OCI-LY1 (cell line): ENCODE measurements around the gene ADA.

Experiments
- H2AFZ ChIP-seq: fragments of 200-600 bp; sonication (generic), shearing (Covaris generic); 2 replicates; pipeline ENCODE4 v1.6.0; 2014; ENCODE audit warnings: antibody characterized with exemption, mild to moderate bottlenecking, low read length
- H3F3A ChIP-seq: fragments of 200-600 bp; sonication (generic), shearing (Covaris generic); 2 replicates; pipeline ENCODE4 v1.6.0; 2014; ENCODE audit warnings: mild to moderate bottlenecking, antibody characterized with exemption, low read length, moderate library complexity; ENCODE audit not compliant: insufficient read depth
- H3K27ac ChIP-seq: fragments of 200-600 bp; sonication (generic); 2 replicates; pipeline ENCODE4 v1.5.1; 2014; ENCODE audit warnings: low read length, mixed run types, mild to moderate bottlenecking, low read depth; ENCODE audit not compliant: poor library complexity, severe bottlenecking
- H3K27me3 ChIP-seq: fragments of 200-600 bp; sonication (generic); 2 replicates; pipeline ENCODE4 v1.6.0; 2014; ENCODE audit warnings: antibody characterized with exemption, mild to moderate bottlenecking, low read length, moderate library complexity; ENCODE audit not compliant: insufficient read depth
- H3K36me3 ChIP-seq: fragments of 200-600 bp; sonication (generic); 2 replicates; pipeline ENCODE4 v1.6.1; 2014; ENCODE audit warnings: mild to moderate bottlenecking, antibody characterized with exemption, low read length, moderate library complexity, mixed read lengths; ENCODE audit not compliant: insufficient read depth
- H3K4me1 ChIP-seq: fragments of 200-600 bp; sonication (generic); 2 replicates; pipeline ENCODE4 v1.5.1; 2014; ENCODE audit warnings: mild to moderate bottlenecking, low read length, moderate library complexity; ENCODE audit not compliant: insufficient read depth, severe bottlenecking
- H3K4me2 ChIP-seq: fragments of 200-600 bp; sonication (generic), shearing (Covaris generic); 2 replicates; pipeline ENCODE4 v1.6.1; 2014; ENCODE audit warnings: low read length
- H3K4me3 ChIP-seq: fragments of 200-600 bp; sonication (generic); 2 replicates; pipeline ENCODE4 v1.5.1; 2014; ENCODE audit warnings: low read length, low read depth, mild to moderate bottlenecking, mixed read lengths; ENCODE audit not compliant: poor library complexity, severe bottlenecking
- H3K79me2 ChIP-seq: fragments of 200-600 bp; shearing (Covaris generic); 2 replicates; pipeline ENCODE4 v1.6.1; 2016; ENCODE audit warnings: mixed run types, low read length, mixed read lengths; ENCODE audit not compliant: insufficient read depth
- H3K9ac ChIP-seq: fragments of 200-600 bp; sonication (generic), shearing (Covaris generic); 2 replicates; pipeline ENCODE4 v1.6.1; 2014; ENCODE audit warnings: mild to moderate bottlenecking, low read length, mixed read lengths
- H3K9me2 ChIP-seq: fragments of 200-600 bp; sonication (generic), shearing (Covaris generic); 2 replicates; pipeline ENCODE4 v1.6.1; 2014; ENCODE audit warnings: low read depth, mild to moderate bottlenecking, low read length, mixed read lengths
- H3K9me3 ChIP-seq: fragments of 200-600 bp; shearing (Covaris generic); 2 replicates; pipeline ENCODE4 v1.6.1; 2014; ENCODE audit warnings: low read length, mixed read lengths
- H4K20me1 ChIP-seq: fragments of 200-600 bp; sonication (generic), shearing (Covaris generic); 2 replicates; pipeline ENCODE4 v1.6.0; 2016; ENCODE audit warnings: mild to moderate bottlenecking, low read length; ENCODE audit not compliant: insufficient read depth
- EZH2 ChIP-seq: fragments of 200-600 bp; sonication (generic), shearing (Covaris generic); IDR thresholded peaks from 2 replicates; pipeline ENCODE4 v1.8.0; 2017; ENCODE audit warnings: borderline replicate concordance, mixed run types, mild to moderate bottlenecking, antibody characterized with exemption, low read length, moderate library complexity, mixed read lengths
- TF ChIP-seq, protein P1 (sequence below): fragments of 200-600 bp; sonication (generic), shearing (Covaris generic); IDR thresholded peaks from 2 replicates; pipeline ENCODE4 v1.5.1; 2017; ENCODE audit warnings: mild to moderate bottlenecking, antibody characterized with exemption, low read length, moderate library complexity, mixed read lengths

The ADA gene

DNA sequence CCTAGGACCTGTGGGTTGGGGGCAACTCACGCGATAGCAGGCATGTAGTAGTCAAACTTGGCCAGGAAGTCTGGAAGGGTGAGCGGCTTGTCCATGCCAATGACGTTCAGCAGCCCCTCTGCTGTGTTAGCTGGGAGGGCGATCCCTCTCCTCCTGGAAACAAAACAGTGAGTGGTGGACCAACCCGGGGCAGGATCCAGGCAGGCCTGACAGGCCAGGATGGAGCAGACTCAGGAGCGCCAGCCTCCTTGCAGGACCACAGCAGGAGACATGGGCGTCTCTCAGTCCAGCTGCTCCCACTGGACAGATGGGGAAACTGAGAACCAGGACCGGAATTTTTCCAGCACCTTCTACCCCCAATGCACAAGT is 22.5 kb downstream of the ADA start:
- Histone ChIP-seq H3K27me3 (no peaks in the 10 kb centered on the region), H3K4me1 (no peaks in the 10 kb centered on the region), H4K20me1 (no peaks in the 10 kb centered on the region), H3F3A (no peaks in the 10 kb centered on the region), H3K4me3 (no peak overlapping the region), H3K9me3 (no peaks in the 10 kb centered on the region), H3K4me2 (no peak overlapping the region), H2AFZ (no peak overlapping the region), H3K79me2 (no peaks in the 10 kb centered on the region), H3K9me2 (no peaks in the 10 kb centered on the region), H3K36me3 (peaks cover 15% of the 10 kb centered on the region), H3K27ac (no peak overlapping the region), H3K9ac (no peak overlapping the region)
- TF ChIP-seq, protein P1, sequence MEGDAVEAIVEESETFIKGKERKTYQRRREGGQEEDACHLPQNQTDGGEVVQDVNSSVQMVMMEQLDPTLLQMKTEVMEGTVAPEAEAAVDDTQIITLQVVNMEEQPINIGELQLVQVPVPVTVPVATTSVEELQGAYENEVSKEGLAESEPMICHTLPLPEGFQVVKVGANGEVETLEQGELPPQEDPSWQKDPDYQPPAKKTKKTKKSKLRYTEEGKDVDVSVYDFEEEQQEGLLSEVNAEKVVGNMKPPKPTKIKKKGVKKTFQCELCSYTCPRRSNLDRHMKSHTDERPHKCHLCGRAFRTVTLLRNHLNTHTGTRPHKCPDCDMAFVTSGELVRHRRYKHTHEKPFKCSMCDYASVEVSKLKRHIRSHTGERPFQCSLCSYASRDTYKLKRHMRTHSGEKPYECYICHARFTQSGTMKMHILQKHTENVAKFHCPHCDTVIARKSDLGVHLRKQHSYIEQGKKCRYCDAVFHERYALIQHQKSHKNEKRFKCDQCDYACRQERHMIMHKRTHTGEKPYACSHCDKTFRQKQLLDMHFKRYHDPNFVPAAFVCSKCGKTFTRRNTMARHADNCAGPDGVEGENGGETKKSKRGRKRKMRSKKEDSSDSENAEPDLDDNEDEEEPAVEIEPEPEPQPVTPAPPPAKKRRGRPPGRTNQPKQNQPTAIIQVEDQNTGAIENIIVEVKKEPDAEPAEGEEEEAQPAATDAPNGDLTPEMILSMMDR: no peak
- no peak for TF ChIP-seq EZH2

DNA sequence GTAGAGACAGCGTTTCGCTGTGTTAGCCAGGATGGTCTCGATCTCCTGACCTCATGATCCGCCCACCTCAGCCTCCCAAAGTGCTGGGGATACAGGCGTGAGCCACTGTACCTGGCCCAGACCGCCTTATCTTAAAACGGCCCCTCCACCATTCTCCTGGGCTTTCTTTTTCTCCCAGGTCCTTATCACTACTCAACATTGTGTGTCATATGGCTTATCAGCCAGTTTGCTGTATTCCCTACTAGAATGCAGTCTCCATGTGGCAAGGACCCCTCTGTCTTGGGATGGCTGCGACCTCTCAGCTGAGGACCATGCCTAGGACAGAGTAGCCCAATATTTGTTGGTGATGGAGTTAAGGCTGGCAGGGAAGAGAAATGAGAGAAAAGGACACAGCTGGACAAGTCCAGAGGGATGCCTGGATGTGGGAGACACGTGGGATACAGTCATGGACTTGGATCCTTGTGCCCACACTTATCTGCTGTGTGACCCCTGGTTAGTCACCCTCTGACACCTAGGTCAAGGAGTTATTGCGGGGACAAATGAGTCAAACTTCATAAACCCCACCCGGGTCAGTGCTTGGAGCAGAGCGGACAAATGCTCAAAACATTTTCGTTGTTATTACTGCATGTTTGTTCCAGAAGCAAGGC is 24.0 kb downstream of the ADA start:
- no peak overlapping the region for H3K4me2 ChIP-seq
- H4K20me1 ChIP-seq: no peaks in the 10 kb centered on the region
- H3K9ac ChIP-seq: no peak overlapping the region
- no peaks in the 10 kb centered on the region for H3K4me1 ChIP-seq
- no peaks in the 10 kb centered on the region for H3K27me3 ChIP-seq
- H3F3A ChIP-seq: no peaks in the 10 kb centered on the region
- H3K9me3 ChIP-seq: no peaks in the 10 kb centered on the region
- no peak overlapping the region for H3K27ac ChIP-seq
- no peaks in the 10 kb centered on the region for H3K9me2 ChIP-seq
- no peak overlapping the region for H2AFZ ChIP-seq
- H3K36me3 ChIP-seq: peaks cover 27% of the 10 kb centered on the region
- TF ChIP-seq, protein P1: no peak
- no peak for TF ChIP-seq EZH2
- no peaks in the 10 kb centered on the region for H3K79me2 ChIP-seq
- H3K4me3 ChIP-seq: no peak overlapping the region

DNA sequence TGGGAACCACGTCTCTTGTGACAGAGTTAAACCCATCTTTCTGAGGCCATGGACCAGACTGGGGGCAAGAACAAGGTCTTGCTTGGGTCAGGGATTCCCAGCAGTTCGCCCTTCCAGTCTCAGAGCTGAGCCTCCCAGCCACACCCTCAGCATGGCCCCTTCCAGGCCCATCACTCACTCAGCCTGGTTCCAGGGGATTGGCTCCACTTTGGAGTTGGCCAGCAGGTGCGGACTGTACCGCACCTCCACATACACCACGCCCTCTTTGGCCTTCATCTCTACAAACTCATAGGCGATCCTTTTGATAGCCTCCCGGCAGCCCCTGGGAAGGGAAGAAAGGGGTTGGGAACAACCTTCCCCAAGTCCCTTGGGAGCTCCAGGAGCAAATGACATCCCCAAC is 25.2 kb downstream of the ADA start:
- Histone ChIP-seq H3F3A (no peaks in the 10 kb centered on the region), H3K27me3 (no peaks in the 10 kb centered on the region), H3K4me3 (no peak overlapping the region), H4K20me1 (no peaks in the 10 kb centered on the region), H2AFZ (no peak overlapping the region), H3K4me2 (no peak overlapping the region), H3K4me1 (no peaks in the 10 kb centered on the region), H3K9me2 (no peaks in the 10 kb centered on the region), H3K9me3 (no peaks in the 10 kb centered on the region), H3K79me2 (no peaks in the 10 kb centered on the region), H3K36me3 (peaks cover 34% of the 10 kb centered on the region), H3K27ac (no peak overlapping the region), H3K9ac (no peak overlapping the region)
- TF ChIP-seq, protein P1: no peak
